ENCODE results near the gene ITGAL. TPM values are rescaled to one million over a fixed set of nuclear protein-coding genes. Genes with fewer than 3 reads are reported as not detected.

ITGAL gene
- total RNA-seq, 1 experiment from 2014 or later = not detected

- TF ChIP-seq, protein P1, sequence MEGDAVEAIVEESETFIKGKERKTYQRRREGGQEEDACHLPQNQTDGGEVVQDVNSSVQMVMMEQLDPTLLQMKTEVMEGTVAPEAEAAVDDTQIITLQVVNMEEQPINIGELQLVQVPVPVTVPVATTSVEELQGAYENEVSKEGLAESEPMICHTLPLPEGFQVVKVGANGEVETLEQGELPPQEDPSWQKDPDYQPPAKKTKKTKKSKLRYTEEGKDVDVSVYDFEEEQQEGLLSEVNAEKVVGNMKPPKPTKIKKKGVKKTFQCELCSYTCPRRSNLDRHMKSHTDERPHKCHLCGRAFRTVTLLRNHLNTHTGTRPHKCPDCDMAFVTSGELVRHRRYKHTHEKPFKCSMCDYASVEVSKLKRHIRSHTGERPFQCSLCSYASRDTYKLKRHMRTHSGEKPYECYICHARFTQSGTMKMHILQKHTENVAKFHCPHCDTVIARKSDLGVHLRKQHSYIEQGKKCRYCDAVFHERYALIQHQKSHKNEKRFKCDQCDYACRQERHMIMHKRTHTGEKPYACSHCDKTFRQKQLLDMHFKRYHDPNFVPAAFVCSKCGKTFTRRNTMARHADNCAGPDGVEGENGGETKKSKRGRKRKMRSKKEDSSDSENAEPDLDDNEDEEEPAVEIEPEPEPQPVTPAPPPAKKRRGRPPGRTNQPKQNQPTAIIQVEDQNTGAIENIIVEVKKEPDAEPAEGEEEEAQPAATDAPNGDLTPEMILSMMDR (conservative IDR thresholded peaks at IDR 0.05) = no peak
- Histone ChIP-seq H3K9ac (ENCODE audit: extremely low read depth, insufficient read length, low read length) (no peak overlapping the region), H3K27ac (ENCODE audit: insufficient read length, low read depth, low read length) (no peak overlapping the region), H3K79me1 (ENCODE audit: insufficient read depth, low read depth, low read length, poor library complexity, severe bottlenecking) (no peaks in the 10 kb centered on the region), H3K4me2 (ENCODE audit: insufficient read depth, insufficient read length, low read length) (no peak overlapping the region), H2BK20ac (ENCODE audit: low read depth, low read length, poor library complexity, severe bottlenecking) (no peak overlapping the region), H3T11ph (ENCODE audit: low read length) (no peak overlapping the region), H3K4me1 (ENCODE audit: insufficient read depth, low read length) (no peaks in the 10 kb centered on the region), H3K18ac (ENCODE audit: insufficient read length, low read depth, low read length) (no peak overlapping the region), H3K23me2 (ENCODE audit: insufficient read length, low read depth, low read length, poor library complexity, severe bottlenecking) (no peaks in the 10 kb centered on the region), H4K8ac (replicated peaks; ENCODE audit: insufficient read length, low read depth, low read length) (no peak overlapping the region), H2BK5ac (ENCODE audit: insufficient read length, low read length) (no peak overlapping the region), H2BK120ac (ENCODE audit: low read depth, low read length, poor library complexity, severe bottlenecking) (no peak overlapping the region), H4K20me1 (ENCODE audit: control insufficient read depth, insufficient read depth, insufficient read length) (no peaks in the 10 kb centered on the region), H2AFZ (ENCODE audit: low read length) (no peak overlapping the region), H3K9me3 (ENCODE audit: control insufficient read depth, low read depth, low read length) (no peaks in the 10 kb centered on the region), H3K14ac (ENCODE audit: insufficient read depth, low read length) (no peak overlapping the region), H3K79me2 (ENCODE audit: insufficient read depth, low read length) (no peaks in the 10 kb centered on the region), H2AK5ac (ENCODE audit: insufficient read length, low read length) (no peak overlapping the region), H4K5ac (ENCODE audit: insufficient read length, low read depth, low read length) (no peak overlapping the region), H3K27me3 (ENCODE audit: insufficient read depth, low read length) (no peaks in the 10 kb centered on the region), H3K4ac (ENCODE audit: low read depth, low read length) (no peak overlapping the region), H3K23ac (ENCODE audit: insufficient read length, low read depth, low read length) (no peak overlapping the region), H2BK12ac (ENCODE audit: insufficient read length, low read depth, low read length) (no peak overlapping the region), H2BK15ac (ENCODE audit: low read depth, low read length) (no peak overlapping the region), H3K56ac (ENCODE audit: insufficient read length, low read depth, low read length) (no peak overlapping the region), H4K91ac (ENCODE audit: insufficient read length, low read depth, low read length) (no peak overlapping the region)
- no peak for DNase-seq
- Mint-ChIP-seq H3K4me3 (no peak overlapping the region), H3K27me3 (ENCODE audit: low read depth) (peaks cover 40% of the 10 kb centered on the region), H3K36me3 (ENCODE audit: insufficient read depth in 1 of 3, low read depth in 3 of 3) (no peaks in the 10 kb centered on the region; a peak in 1 of 7 replicates), H3K9me3 (no peaks in the 10 kb centered on the region; a peak in 1 of 5 replicates), H3K4me1 (peaks cover 4 to 5% of the 10 kb centered on the region in 2 experiments; a peak in 3 of 4 replicates), H3K27ac (no peak overlapping the region)
- no CpG with 5 or more reads among the region's 4 CpGs for WGBS (ENCODE audit: extremely low coverage, insufficient read length, low lambda C conversion rate)
Measured at GRCh38 chr16:30434852-30435251, 37.7 kb upstream of the ITGAL start.

Measured in H9 (cell line).